ENCODE data around the gene TRAPPC2.

TRAPPC2 gene

GRCh38 chrX:13734278-13735172, at the start of gene TRAPPC2, which contains the start of gene OFD1:
TSS of gene TRAPPC2 (minus strand) at chrX:13734620. CDS start at chrX:13719963, 14,657 bp downstream.
TSS of gene OFD1 (plus strand) at chrX:13734748. CDS start at chrX:13735072, 324 bp downstream.
- peak; percentile 91 for DNase-seq

GRCh38 chrX:13780868-13781427, 46.5 kb upstream of the TRAPPC2 start:
- no peak for DNase-seq

- no peak for DNase-seq
Measured at GRCh38 chrX:13778916-13779315, 44.5 kb upstream of the TRAPPC2 start.

GRCh38 chrX:13776387-13776786, 42.0 kb upstream of the TRAPPC2 start:
- DNase-seq = no peak

GRCh38 chrX:13775837-13776236, 41.4 kb upstream of the TRAPPC2 start:
- no peak for DNase-seq

- no peak for DNase-seq
Measured at GRCh38 chrX:13774696-13775095, 40.3 kb upstream of the TRAPPC2 start.

GRCh38 chrX:13770013-13770535, 35.7 kb upstream of the TRAPPC2 start:
- DNase-seq = no peak

- no peak for DNase-seq
Measured at GRCh38 chrX:13768939-13769338, 34.5 kb upstream of the TRAPPC2 start.

GRCh38 chrX:13764765-13765164, 30.3 kb upstream of the TRAPPC2 start:
- DNase-seq = no peak

GRCh38 chrX:13764281-13764680, 29.9 kb upstream of the TRAPPC2 start:
- no peak for DNase-seq

GRCh38 chrX:13763489-13763888, 29.1 kb upstream of the TRAPPC2 start:
- DNase-seq = no peak

- no peak for DNase-seq
Measured at GRCh38 chrX:13761606-13762414, 27.4 kb upstream of the TRAPPC2 start.

GRCh38 chrX:13760426-13760825, 26.0 kb upstream of the TRAPPC2 start:
- no peak for DNase-seq

GRCh38 chrX:13759152-13759718, 24.8 kb upstream of the TRAPPC2 start:
- no peak for DNase-seq

GRCh38 chrX:13756381-13756780, 22.0 kb upstream of the TRAPPC2 start:
- no peak for DNase-seq

GRCh38 chrX:13755254-13755653, 20.8 kb upstream of the TRAPPC2 start:
- DNase-seq = no peak

- no peak for DNase-seq
Measured at GRCh38 chrX:13754765-13755164, 20.3 kb upstream of the TRAPPC2 start.

- no peak for DNase-seq
Measured at GRCh38 chrX:13752646-13753045, 18.2 kb upstream of the TRAPPC2 start.

- no peak for DNase-seq
Measured at GRCh38 chrX:13752141-13752540, 17.7 kb upstream of the TRAPPC2 start.

GRCh38 chrX:13750812-13751211, 16.4 kb upstream of the TRAPPC2 start:
- DNase-seq = no peak

GRCh38 chrX:13750204-13750603, 15.8 kb upstream of the TRAPPC2 start:
- DNase-seq = no peak

- no peak for DNase-seq
Measured at GRCh38 chrX:13748486-13748885, 14.1 kb upstream of the TRAPPC2 start.

GRCh38 chrX:13747836-13748235, 13.4 kb upstream of the TRAPPC2 start:
- no peak for DNase-seq
